Upper lobe of left lung (tissue), 6 donors: Measurements from ENCODE around the gene NRROS. TPM values are rescaled to one million over a fixed set of nuclear protein-coding genes. Genes with fewer than 3 reads are reported as not detected.
A peak's percentile ranks its signal among the peaks of the same experiment; 100 is the strongest.

Experiments used
- ATAC-seq, 2 donors: fragments of 200-7000 bp; cut with Tn5 transposase; one replicate each; pipeline ENCODE4 v1.9.1; 2022; ENCODE audit warnings: mild to moderate bottlenecking in 2 of 2, moderate library complexity in 2 of 2; ENCODE audit not compliant: low FRiP score in 2 of 2
- DNase-seq, 2 donors: peaks; one replicate each; pipeline ENCODE4 v3.0.0-alpha.2; 2019 to 2020
- H3K27ac ChIP-seq, 4 donors: fragments of 200-600 bp; sonication (generic); one replicate each; pipeline ENCODE4 v1.5.1; 2016 to 2019
- H3K27me3 ChIP-seq, 4 donors: fragments of 200-600 bp; sonication (generic); one replicate each; pipeline ENCODE4 v1.5.1; 2017 to 2019
- H3K36me3 ChIP-seq, 4 donors: fragments of 200-600 bp; sonication (generic); one replicate each; pipeline ENCODE4 v1.5.1; 2016 to 2019
- H3K4me1 ChIP-seq, 4 donors: fragments of 200-600 bp; sonication (generic); one replicate each; pipeline ENCODE4 v1.5.1; 2018 to 2019
- H3K4me3 ChIP-seq, 4 donors: fragments of 200-600 bp; sonication (generic); one replicate each; pipeline ENCODE4 v1.5.1; 2017 to 2019; ENCODE audit warnings: mild to moderate bottlenecking in 2 of 4, moderate library complexity in 1 of 4
- H3K9me3 ChIP-seq, 4 donors: fragments of 200-600 bp; sonication (generic); one replicate each; pipeline ENCODE4 v1.5.1; 2018 to 2019
- EP300 ChIP-seq, 4 donors: sonication (generic); formaldehyde crosslinking; IDR thresholded peaks; one replicate each; pipeline ENCODE4 v1.5.1; 2017; ENCODE audit warnings: antibody characterized with exemption in 4 of 4, control low read depth in 2 of 4
- POLR2A ChIP-seq, 4 donors: fragments of 450-650 bp; IDR thresholded peaks; one replicate each; pipeline ENCODE4 v1.5.1; 2016 to 2017; ENCODE audit warnings: antibody characterized with exemption in 4 of 4, mild to moderate bottlenecking in 2 of 4
- POLR2AphosphoS5 ChIP-seq, 2 donors: sonication (generic); formaldehyde crosslinking; IDR thresholded peaks; one replicate each; pipeline ENCODE4 v1.5.1; 2017; ENCODE audit warnings: antibody characterized with exemption in 2 of 2
- WGBS, 2 donors: methylation state at CpG; one replicate each; pipeline ENCODE4 v1.1.5; 2017 to 2018; 5-methylcytosine and 5-hydroxymethylcytosine counted together
- total RNA-seq, 6 donors: library from RNA; depleted of rRNA in 4 of 6; stranded (reverse); fragments of >200 nt in 4 of 6; gene quantifications; one replicate each; pipeline versions ENCODE4 v1.1.0 to v1.2.1, GENCODE V29; 2016 to 2021
- TF ChIP-seq, protein P1 (sequence below), 6 experiments: fragments of 450-650 bp in 4 of 6; fragments of 200-600 bp in 2 of 6; sonication (generic) in 2 of 6; IDR thresholded peaks; one replicate each; pipeline ENCODE4 v1.5.1; 2016 to 2019; ENCODE audit warnings: antibody characterized with exemption in 6 of 6
- donor health status: DM: no; HTN: no; CAD: no; lungs with moderate emphysema.
- donor health status: DM: no; HTN: yes; CAD: no; lungs with severe emphysema.

The NRROS gene
- total RNA-seq, 6 donors from 2014 or later = 6.5 to 23.2 (median 16.4) TPM

- Histone ChIP-seq H3K27me3 (no peaks in the 10 kb centered on the region), H3K9me3 (no peaks in the 10 kb centered on the region), H3K36me3 (peaks cover 0 to 59% (median 28%) of the 10 kb centered on the region in 4 donors), H3K4me3 (no peak overlapping the region), H3K4me1 (peaks cover 10 to 38% (median 20%) of the 10 kb centered on the region in 4 donors), H3K27ac (peak overlapping the region in 2 of 4 donors; percentile 10 to 36)
- 76 to 82% methylated on average over 5 of the region's 5 CpGs for WGBS, 2 donors
- ATAC-seq = no peak
- TF ChIP-seq EP300 (IDR thresholded peaks at IDR 0.05) (no peak), POLR2A (IDR thresholded peaks at IDR 0.05) (no peak)
- no peak for DNase-seq
These were observed 16.7 kb downstream of the NRROS start for GRCh38 chr3:196656213-196656612.

GRCh38 chr3:196659901-196660351, 20.4 kb downstream of the NRROS start:
- WGBS, 2 donors = 95 to 98% methylated on average over 18 to 33 of the region's 35 CpGs
- H3K27me3 ChIP-seq = no peaks in the 10 kb centered on the region
- ATAC-seq (peak in 1 of 2 donors; percentile 20), DNase-seq (peak in 1 of 2 donors; percentile 82)
- no peak overlapping the region for H3K27ac ChIP-seq
- no peaks in the 10 kb centered on the region for H3K9me3 ChIP-seq
- TF ChIP-seq, protein P1, sequence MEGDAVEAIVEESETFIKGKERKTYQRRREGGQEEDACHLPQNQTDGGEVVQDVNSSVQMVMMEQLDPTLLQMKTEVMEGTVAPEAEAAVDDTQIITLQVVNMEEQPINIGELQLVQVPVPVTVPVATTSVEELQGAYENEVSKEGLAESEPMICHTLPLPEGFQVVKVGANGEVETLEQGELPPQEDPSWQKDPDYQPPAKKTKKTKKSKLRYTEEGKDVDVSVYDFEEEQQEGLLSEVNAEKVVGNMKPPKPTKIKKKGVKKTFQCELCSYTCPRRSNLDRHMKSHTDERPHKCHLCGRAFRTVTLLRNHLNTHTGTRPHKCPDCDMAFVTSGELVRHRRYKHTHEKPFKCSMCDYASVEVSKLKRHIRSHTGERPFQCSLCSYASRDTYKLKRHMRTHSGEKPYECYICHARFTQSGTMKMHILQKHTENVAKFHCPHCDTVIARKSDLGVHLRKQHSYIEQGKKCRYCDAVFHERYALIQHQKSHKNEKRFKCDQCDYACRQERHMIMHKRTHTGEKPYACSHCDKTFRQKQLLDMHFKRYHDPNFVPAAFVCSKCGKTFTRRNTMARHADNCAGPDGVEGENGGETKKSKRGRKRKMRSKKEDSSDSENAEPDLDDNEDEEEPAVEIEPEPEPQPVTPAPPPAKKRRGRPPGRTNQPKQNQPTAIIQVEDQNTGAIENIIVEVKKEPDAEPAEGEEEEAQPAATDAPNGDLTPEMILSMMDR (IDR thresholded peaks at IDR 0.05) = no peak
- TF ChIP-seq POLR2AphosphoS5 (IDR thresholded peaks at IDR 0.05) (no peak), POLR2A (IDR thresholded peaks at IDR 0.05) (no peak)
- peaks cover 0 to 72% (median 24%) of the 10 kb centered on the region in 4 donors for H3K36me3 ChIP-seq
- H3K4me1 ChIP-seq = peaks cover 0 to 5% (median 0%) of the 10 kb centered on the region in 4 donors
- H3K4me3 ChIP-seq = no peak overlapping the region

GRCh38 chr3:196660381-196661166, 21.1 kb downstream of the NRROS start:
- TF ChIP-seq, protein P1 (IDR thresholded peaks at IDR 0.05) = no peak
- TF ChIP-seq EP300 (IDR thresholded peaks at IDR 0.05) = no peak
- TF ChIP-seq POLR2AphosphoS5 (IDR thresholded peaks at IDR 0.05) = no peak
- no peak for TF ChIP-seq POLR2A (IDR thresholded peaks at IDR 0.05)

GRCh38 chr3:196661400-196661799, 21.9 kb downstream of the NRROS start:
- 77 to 86% methylated on average over 3 to 16 of the region's 16 CpGs for WGBS, 2 donors
- DNase-seq (peak in 1 of 2 donors; percentile 63), ATAC-seq (no peak)
- TF ChIP-seq POLR2AphosphoS5 (IDR thresholded peaks at IDR 0.05) (no peak), EP300 (IDR thresholded peaks at IDR 0.05) (no peak), POLR2A (IDR thresholded peaks at IDR 0.05) (no peak)
- TF ChIP-seq, protein P1 (IDR thresholded peaks at IDR 0.05) = no peak
- Histone ChIP-seq H3K4me1 (peaks cover 0 to 5% (median 0%) of the 10 kb centered on the region in 4 donors), H3K36me3 (peaks cover 0 to 57% (median 18%) of the 10 kb centered on the region in 4 donors), H3K27me3 (no peaks in the 10 kb centered on the region), H3K27ac (no peak overlapping the region), H3K9me3 (no peaks in the 10 kb centered on the region), H3K4me3 (no peak overlapping the region)

More at GRCh38 chr3:196660381-196661166, 21.1 kb downstream of the NRROS start:
- ATAC-seq = no peak
- H3K4me1 ChIP-seq = peaks cover 0 to 5% (median 0%) of the 10 kb centered on the region in 4 donors
- H3K27ac ChIP-seq = no peak overlapping the region
- no peaks in the 10 kb centered on the region for H3K27me3 ChIP-seq
- no peaks in the 10 kb centered on the region for H3K9me3 ChIP-seq
- H3K4me3 ChIP-seq = no peak overlapping the region
- peak in 1 of 2 donors; percentile 71 for DNase-seq
- 64 to 89% methylated on average over 12 to 32 of the region's 32 CpGs for WGBS, 2 donors
- H3K36me3 ChIP-seq = peaks cover 0 to 65% (median 21%) of the 10 kb centered on the region in 4 donors

DNA sequence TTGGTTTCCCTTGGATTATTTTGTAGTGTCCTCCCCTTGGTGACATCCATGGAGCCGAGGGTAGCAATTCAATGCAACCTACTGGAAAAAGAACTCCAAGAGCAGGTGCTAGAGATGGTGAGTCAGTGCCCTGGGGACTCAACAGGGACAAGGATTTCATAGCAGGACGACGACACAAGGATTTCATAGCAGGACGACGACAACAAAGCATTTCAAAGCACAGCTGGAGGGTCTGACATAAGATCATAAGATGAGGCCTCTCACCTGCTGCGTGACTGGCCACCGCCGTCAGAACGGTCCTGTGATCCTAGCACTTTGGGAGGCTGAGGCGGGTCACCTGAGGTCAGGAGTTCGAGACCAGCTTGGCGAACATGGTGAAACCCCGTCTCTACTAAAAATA, 22.5 kb downstream of the NRROS start:
- DNase-seq = no peak
- H3K27me3 ChIP-seq = no peaks in the 10 kb centered on the region
- peaks cover 0 to 53% (median 17%) of the 10 kb centered on the region in 4 donors for H3K36me3 ChIP-seq
- H3K9me3 ChIP-seq = no peaks in the 10 kb centered on the region
- no peak overlapping the region for H3K4me3 ChIP-seq
- peak overlapping the region in 1 of 4 donors; percentile 34 for H3K27ac ChIP-seq
- peaks cover 0 to 5% (median 0%) of the 10 kb centered on the region in 4 donors for H3K4me1 ChIP-seq
- ATAC-seq = no peak
- WGBS, 2 donors = 89 to 94% methylated on average over 12 to 13 of the region's 13 CpGs
- no peak for TF ChIP-seq EP300 (IDR thresholded peaks at IDR 0.05)
- TF ChIP-seq POLR2A (IDR thresholded peaks at IDR 0.05) = no peak
- no peak for TF ChIP-seq POLR2AphosphoS5 (IDR thresholded peaks at IDR 0.05)
- TF ChIP-seq, protein P1 (IDR thresholded peaks at IDR 0.05) = no peak
